Transverse colon (tissue), 4 donors: ENCODE data around the gene FSTL5. TPM values are rescaled to one million over a fixed set of nuclear protein-coding genes. Genes with fewer than 3 reads are reported as not detected.

Experiments used
- DNase-seq: peaks from one replicate; pipeline ENCODE4 v3.0.0-alpha.2; 2019
- H3K27ac ChIP-seq, 4 donors: fragments of 200-600 bp; sonication (generic); 2 replicates each; pipeline ENCODE4 v1.5.1; 2016 to 2018; ENCODE audit warnings: inconsistent platforms in 4 of 4
- H3K27me3 ChIP-seq: fragments of 200-600 bp; sonication (generic); 2 replicates; pipeline ENCODE4 v1.5.1; 2017; ENCODE audit warnings: inconsistent platforms
- H3K36me3 ChIP-seq, 4 donors: fragments of 200-600 bp; sonication (generic); 2 replicates each; pipeline ENCODE4 v1.5.1; 2017 to 2019; ENCODE audit warnings: inconsistent platforms in 4 of 4
- H3K4me1 ChIP-seq, 4 donors: fragments of 200-600 bp; sonication (generic); 2 replicates each; pipeline ENCODE4 v1.5.1; 2017 to 2020; ENCODE audit warnings: inconsistent platforms in 4 of 4
- H3K4me3 ChIP-seq, 4 donors: fragments of 200-600 bp; sonication (generic); 1 replicate in 1 of 4; 2 replicates in 3 of 4; pipeline versions ENCODE4 v1.5.1 to v1.6.1; 2017 to 2019; ENCODE audit warnings: inconsistent platforms in 4 of 4
- H3K9me3 ChIP-seq, 2 donors: fragments of 200-600 bp; sonication (generic); 2 replicates each; pipeline ENCODE4 v1.5.1; 2017 to 2019; ENCODE audit warnings: inconsistent platforms in 2 of 2
- EP300 ChIP-seq: sonication (generic); formaldehyde crosslinking; IDR thresholded peaks from one replicate; pipeline ENCODE4 v1.6.1; 2017; ENCODE audit warnings: antibody characterized with exemption, low read depth
- POLR2A ChIP-seq: fragments of 450-650 bp; IDR thresholded peaks from one replicate; pipeline ENCODE4 v1.6.1; 2016; ENCODE audit warnings: antibody characterized with exemption, mild to moderate bottlenecking, moderate library complexity
- POLR2AphosphoS5 ChIP-seq, 3 donors: sonication (generic); formaldehyde crosslinking; IDR thresholded peaks; one replicate each; pipeline ENCODE4 v1.6.1; 2016; ENCODE audit warnings: antibody characterized with exemption in 3 of 3
- WGBS, 2 donors: methylation state at CpG; one replicate each; pipeline ENCODE4 v1.1.5; 2018; ENCODE audit warnings: low coverage in 1 of 2; 5-methylcytosine and 5-hydroxymethylcytosine counted together
- in situ Hi-C, 4 donors: fragments of 200-750 bp; cut with MboI; loops; one replicate each; pipeline versions ENCODE4 v1.15.0 to v1.15.1; 2017; ENCODE audit warnings: low sequenced_read_pairs in 3 of 4, low pct_ligation_motif_present in 1 of 4, low pct_unique_long_range_greater_than_20kb in 1 of 4
- intact Hi-C: fragments of 100-400 bp; cut with DNase I; formaldehyde crosslinking; loops from one replicate; pipeline ENCODE4 v1.15.1; 2023; ENCODE audit warnings: low total_unique reads
- total RNA-seq, 4 donors: library from RNA; depleted of rRNA; stranded (reverse); fragments of >200 nt; gene quantifications; one replicate each; pipeline ENCODE4 v1.1.0, GENCODE V29; 2016
- TF ChIP-seq, protein P1 (sequence below), 5 experiments: fragments of 200-600 bp in 3 of 5; fragments of 450-650 bp in 2 of 5; sonication (generic) in 3 of 5; IDR thresholded peaks; 1 replicate in 2 of 5; 2 replicates in 3 of 5; pipeline ENCODE4 v1.5.1; 2016 to 2017; ENCODE audit warnings: antibody characterized with exemption in 5 of 5, inconsistent platforms in 3 of 5, mild to moderate bottlenecking in 2 of 5, moderate library complexity in 1 of 5

FSTL5 gene
- total RNA-seq, 4 donors from 2014 or later: 0.14 to 0.16 TPM; not detected in 2

DNA sequence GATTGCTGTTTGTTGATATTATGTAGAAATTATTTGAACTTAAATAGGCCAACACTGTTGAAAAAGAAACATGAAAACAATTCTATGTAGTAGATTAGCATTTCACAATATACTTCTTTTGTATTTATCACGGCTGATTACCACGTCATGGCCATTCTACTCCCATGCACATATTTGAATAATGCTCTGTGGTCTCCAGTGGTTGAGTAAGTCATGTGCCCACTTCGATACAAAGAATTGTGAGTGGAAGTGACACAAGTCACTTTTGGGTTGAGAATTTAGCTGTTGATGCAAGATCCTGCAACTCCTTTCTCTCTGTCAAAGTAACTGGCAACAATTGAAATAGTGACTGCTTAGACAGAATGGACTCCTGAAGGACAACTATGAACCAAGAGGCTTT lies 6.7 kb upstream of the FSTL5 start:
- Histone ChIP-seq H3K36me3 (no peaks in the 10 kb centered on the region), H3K27me3 (peaks cover 8% of the 10 kb centered on the region), H3K4me1 (no peaks in the 10 kb centered on the region), H3K4me3 (no peak overlapping the region), H3K27ac (no peak overlapping the region), H3K9me3 (no peaks in the 10 kb centered on the region)
- TF ChIP-seq POLR2A (no peak), EP300 (no peak), POLR2AphosphoS5 (IDR thresholded peaks at IDR 0.05) (no peak)
- TF ChIP-seq, protein P1, sequence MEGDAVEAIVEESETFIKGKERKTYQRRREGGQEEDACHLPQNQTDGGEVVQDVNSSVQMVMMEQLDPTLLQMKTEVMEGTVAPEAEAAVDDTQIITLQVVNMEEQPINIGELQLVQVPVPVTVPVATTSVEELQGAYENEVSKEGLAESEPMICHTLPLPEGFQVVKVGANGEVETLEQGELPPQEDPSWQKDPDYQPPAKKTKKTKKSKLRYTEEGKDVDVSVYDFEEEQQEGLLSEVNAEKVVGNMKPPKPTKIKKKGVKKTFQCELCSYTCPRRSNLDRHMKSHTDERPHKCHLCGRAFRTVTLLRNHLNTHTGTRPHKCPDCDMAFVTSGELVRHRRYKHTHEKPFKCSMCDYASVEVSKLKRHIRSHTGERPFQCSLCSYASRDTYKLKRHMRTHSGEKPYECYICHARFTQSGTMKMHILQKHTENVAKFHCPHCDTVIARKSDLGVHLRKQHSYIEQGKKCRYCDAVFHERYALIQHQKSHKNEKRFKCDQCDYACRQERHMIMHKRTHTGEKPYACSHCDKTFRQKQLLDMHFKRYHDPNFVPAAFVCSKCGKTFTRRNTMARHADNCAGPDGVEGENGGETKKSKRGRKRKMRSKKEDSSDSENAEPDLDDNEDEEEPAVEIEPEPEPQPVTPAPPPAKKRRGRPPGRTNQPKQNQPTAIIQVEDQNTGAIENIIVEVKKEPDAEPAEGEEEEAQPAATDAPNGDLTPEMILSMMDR (IDR thresholded peaks at IDR 0.05): no peak
- intact Hi-C loops: no loop called here
- in situ Hi-C loops: no loop called here
- no peak for DNase-seq
- WGBS, 2 donors: 50 to 94% methylated on average over 2 to 3 of the region's 3 CpGs

DNA sequence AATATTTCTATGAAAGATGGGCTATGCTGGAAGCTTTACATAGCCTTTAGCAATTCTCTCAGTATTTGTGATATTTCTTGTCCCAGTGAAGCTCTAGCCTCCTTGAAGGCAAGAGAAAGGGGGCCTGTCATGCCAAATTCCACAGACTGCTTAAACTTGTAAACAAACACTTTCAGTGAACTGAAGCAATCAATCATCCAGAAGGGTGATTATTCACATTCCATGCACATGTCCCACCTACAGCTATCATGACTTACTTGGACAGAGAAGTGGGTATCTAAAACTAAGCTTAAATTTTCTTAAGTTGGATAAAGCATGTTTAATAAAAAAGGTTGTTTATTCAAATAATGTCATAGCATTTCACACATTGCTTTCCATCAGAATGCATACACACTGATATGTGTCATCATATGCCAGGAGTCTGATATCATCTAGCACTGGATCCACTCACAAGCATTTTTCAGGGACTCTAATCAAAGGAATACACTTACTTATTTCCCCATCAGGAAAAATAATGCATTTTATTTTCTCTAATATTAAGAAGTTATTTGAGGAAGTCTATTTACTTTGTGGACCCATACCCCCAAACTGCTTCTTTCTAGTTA lies 1.2 kb upstream of the FSTL5 start:
- TF ChIP-seq, protein P1 (IDR thresholded peaks at IDR 0.05): no peak
- no peak for TF ChIP-seq POLR2AphosphoS5 (IDR thresholded peaks at IDR 0.05)
- no peak for TF ChIP-seq EP300
- no peak for TF ChIP-seq POLR2A
- Histone ChIP-seq H3K4me3 (no peak overlapping the region), H3K27me3 (peaks cover 20% of the 10 kb centered on the region), H3K9me3 (no peaks in the 10 kb centered on the region), H3K27ac (no peak overlapping the region), H3K36me3 (no peaks in the 10 kb centered on the region), H3K4me1 (peaks cover 0 to 11% (median 4%) of the 10 kb centered on the region in 4 donors)
- DNase-seq: no peak
- in situ Hi-C loops (no loop called here), intact Hi-C loops (no loop called here)

DNA sequence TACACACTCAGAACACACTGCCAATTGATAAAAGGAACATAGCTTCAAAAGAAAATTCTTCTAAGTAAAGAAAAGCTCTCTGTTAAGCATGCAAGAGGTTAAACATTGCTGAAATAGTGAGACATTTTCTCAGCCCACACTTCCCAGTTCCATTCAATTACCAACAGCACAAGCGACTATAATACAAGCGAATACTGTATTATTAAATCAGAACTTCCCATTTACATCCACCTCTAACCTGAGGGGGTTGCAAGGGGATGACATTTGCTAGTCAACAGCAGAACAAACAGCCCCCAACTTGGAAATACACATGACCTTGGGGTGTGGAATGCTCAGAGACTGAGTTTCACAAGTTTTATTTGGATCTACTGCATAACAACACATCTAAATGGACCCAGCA lies 1.1 kb downstream of the FSTL5 start:
- no peak for DNase-seq
- Histone ChIP-seq H3K36me3 (no peaks in the 10 kb centered on the region), H3K4me3 (no peak overlapping the region), H3K27me3 (peaks cover 20% of the 10 kb centered on the region), H3K9me3 (no peaks in the 10 kb centered on the region), H3K4me1 (peaks cover 0 to 11% (median 4%) of the 10 kb centered on the region in 4 donors), H3K27ac (no peak overlapping the region)
- no peak for TF ChIP-seq POLR2AphosphoS5 (IDR thresholded peaks at IDR 0.05)
- TF ChIP-seq POLR2A: no peak
- TF ChIP-seq EP300: no peak
- TF ChIP-seq, protein P1 (IDR thresholded peaks at IDR 0.05): no peak
- intact Hi-C loops (no loop called here), in situ Hi-C loops (no loop called here)
- WGBS, 2 donors: 43 to 69% methylated on average over 2 of the region's 2 CpGs

DNA sequence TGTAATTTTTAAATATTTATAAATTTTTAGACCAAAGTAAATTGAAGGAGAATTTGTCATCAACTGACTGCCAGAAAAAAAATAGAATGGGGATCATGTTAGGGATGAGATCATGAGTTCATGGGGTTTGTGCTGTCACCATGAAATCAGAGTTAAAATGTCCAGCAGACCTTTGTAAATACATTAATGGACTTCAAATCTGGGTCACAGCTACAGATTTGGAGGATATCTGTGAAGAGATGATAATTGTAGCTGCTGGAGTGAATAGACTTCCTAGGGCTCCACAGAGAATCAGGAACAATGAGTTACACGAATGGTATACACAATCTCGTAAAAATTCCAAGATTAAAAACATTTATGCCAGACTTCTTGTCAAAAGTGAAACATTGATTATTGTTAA lies 6.6 kb downstream of the FSTL5 start:
- Histone ChIP-seq H3K36me3 (no peaks in the 10 kb centered on the region), H3K9me3 (no peaks in the 10 kb centered on the region), H3K4me1 (no peaks in the 10 kb centered on the region), H3K27me3 (no peaks in the 10 kb centered on the region), H3K4me3 (no peak overlapping the region), H3K27ac (no peak overlapping the region)
- TF ChIP-seq, protein P1 (IDR thresholded peaks at IDR 0.05): no peak
- no peak for TF ChIP-seq POLR2AphosphoS5 (IDR thresholded peaks at IDR 0.05)
- TF ChIP-seq EP300: no peak
- TF ChIP-seq POLR2A: no peak
- in situ Hi-C loops: no loop called here
- 58 to 71% methylated on average over 2 of the region's 2 CpGs for WGBS, 2 donors
- no peak for DNase-seq
- intact Hi-C loops: no loop called here
